GM18505 (cell line): Measurements from ENCODE around the gene GPR137B.

Experiments used
- ATAC-seq: cut with Tn5 transposase; IDR thresholded peaks from one replicate; pipeline ENCODE4 v1.9.1; 2021; ENCODE audit not compliant: unreplicated experiment
- POLR2A ChIP-seq: IDR thresholded peaks from 4 replicates; pipeline ENCODE4 v1.6.1; 2011; ENCODE audit warnings: borderline replicate concordance; ENCODE audit not compliant: insufficient read depth, insufficient read length; ENCODE audit errors: extremely low read depth

Gene GPR137B

GRCh38 chr1:236143104-236143948 lies 987 bp downstream of the GPR137B start:
- ATAC-seq: peak; percentile 23
- TF ChIP-seq POLR2A: no peak

GRCh38 chr1:236144033-236144432 lies 1.7 kb downstream of the GPR137B start:
- no peak for ATAC-seq
- TF ChIP-seq POLR2A: no peak

- no peak for ATAC-seq
- TF ChIP-seq POLR2A: no peak
Measured at GRCh38 chr1:236144446-236145150, 2.3 kb downstream of the GPR137B start.

- TF ChIP-seq POLR2A: no peak
- ATAC-seq: no peak
Measured at GRCh38 chr1:236147068-236147467, 4.7 kb downstream of the GPR137B start.

- no peak for ATAC-seq
- no peak for TF ChIP-seq POLR2A
Measured at GRCh38 chr1:236147521-236148469, 5.5 kb downstream of the GPR137B start.

- ATAC-seq: no peak
- no peak for TF ChIP-seq POLR2A
Measured at GRCh38 chr1:236148470-236148845, 6.1 kb downstream of the GPR137B start.

GRCh38 chr1:236149003-236149595 lies 6.8 kb downstream of the GPR137B start:
- ATAC-seq: no peak

GRCh38 chr1:236149696-236150228 lies 7.4 kb downstream of the GPR137B start:
- ATAC-seq: no peak
- no peak for TF ChIP-seq POLR2A

More at GRCh38 chr1:236149003-236149595, 6.8 kb downstream of the GPR137B start:
- no peak for TF ChIP-seq POLR2A

- TF ChIP-seq POLR2A: no peak
- no peak for ATAC-seq
Measured at GRCh38 chr1:236150311-236150955, 8.1 kb downstream of the GPR137B start.

- no peak for ATAC-seq
- no peak for TF ChIP-seq POLR2A
Measured at GRCh38 chr1:236150986-236151385, 8.6 kb downstream of the GPR137B start.

- no peak for TF ChIP-seq POLR2A
- no peak for ATAC-seq
Measured at GRCh38 chr1:236151739-236152424, 9.5 kb downstream of the GPR137B start.
